A549 (cell line): ENCODE results near the gene HSD17B10. TPM values are rescaled to one million over a fixed set of nuclear protein-coding genes. Genes with fewer than 3 reads are reported as not detected.

Experiments
- polyA plus RNA-seq, 4 experiments: library from polyadenylated mRNA; depleted of rRNA in 3 of 4; stranded (reverse); fragments of >200 nt; fragmentation: RNase III in 1 of 4; extraction: RNeasy Plus Mini Kit Qiagen cat#74134 plus additional on column Dnase treatment in 1 of 4; gene quantifications; 2 replicates in 3 of 4; 3 replicates in 1 of 4; pipeline ENCODE4 v1.2.3, GENCODE V29; 2011 to 2017
- small RNA-seq, 6 experiments: library from RNA; depleted of rRNA; stranded (forward); fragments of <200 nt; gene quantifications; one replicate each; pipeline ENCODE3, GENCODE V24; 2012

The HSD17B10 gene
- polyA plus RNA-seq, 2 of the 4 experiments (the other 2 are of a cell fraction): 139 to 147 TPM

Small RNA genes within 50 kb of the gene (small RNA-seq; reads per million reads assigned to genes)
- 0 to 1.5 (median 0.04) reads per million in 6 experiments for gene MIR6857
- gene VTRNA3-1P: 0 to 9.9 (median 0.60) reads per million in 6 experiments

Other genes with a start within 250 kb of the HSD17B10 start
- 66.8 and 82.0 TPM in 2 replicates for gene KDM5C, start 209.2 kb downstream of the HSD17B10 start, polyA plus RNA-seq (2011; rRNA removed)
- 43.9 to 48.9 TPM (median 46.5 TPM) in 3 replicates for gene KDM5C, start 209.2 kb downstream of the HSD17B10 start, polyA plus RNA-seq (2017; fragmentation: RNase III; extraction: RNeasy Plus Mini Kit Qiagen cat#74134 plus additional on column Dnase treatment)
- gene IQSEC2, start 152.8 kb downstream of the HSD17B10 start, polyA plus RNA-seq (2011; rRNA removed): 28.3 and 45.3 TPM in 2 replicates
- 31.9 to 41.4 TPM (median 37.6 TPM) in 3 replicates for gene IQSEC2, start 152.8 kb downstream of the HSD17B10 start, polyA plus RNA-seq (2017; fragmentation: RNase III; extraction: RNeasy Plus Mini Kit Qiagen cat#74134 plus additional on column Dnase treatment)
- gene SMC1A, start 11.7 kb downstream of the HSD17B10 start, polyA plus RNA-seq (2011; rRNA removed): 85.4 and 100 TPM in 2 replicates
- gene SMC1A, start 11.7 kb downstream of the HSD17B10 start, polyA plus RNA-seq (2017; fragmentation: RNase III; extraction: RNeasy Plus Mini Kit Qiagen cat#74134 plus additional on column Dnase treatment): 72.1 to 79.4 TPM (median 76.7 TPM) in 3 replicates
- 0.52 and 0.73 TPM in 2 replicates for gene RIBC1, start 11.5 kb downstream of the HSD17B10 start, polyA plus RNA-seq (2011; rRNA removed)
- 0.96 to 1.5 TPM (median 1.1 TPM) in 3 replicates for gene RIBC1, start 11.5 kb downstream of the HSD17B10 start, polyA plus RNA-seq (2017; fragmentation: RNase III; extraction: RNeasy Plus Mini Kit Qiagen cat#74134 plus additional on column Dnase treatment)